GM21619 (cell line): Measurements from ENCODE around the gene FAM174C.

Experiments used
- ATAC-seq: cut with Tn5 transposase; IDR thresholded peaks from one replicate; pipeline ENCODE4 v1.9.1; 2021; ENCODE audit not compliant: unreplicated experiment

Gene FAM174C

DNA sequence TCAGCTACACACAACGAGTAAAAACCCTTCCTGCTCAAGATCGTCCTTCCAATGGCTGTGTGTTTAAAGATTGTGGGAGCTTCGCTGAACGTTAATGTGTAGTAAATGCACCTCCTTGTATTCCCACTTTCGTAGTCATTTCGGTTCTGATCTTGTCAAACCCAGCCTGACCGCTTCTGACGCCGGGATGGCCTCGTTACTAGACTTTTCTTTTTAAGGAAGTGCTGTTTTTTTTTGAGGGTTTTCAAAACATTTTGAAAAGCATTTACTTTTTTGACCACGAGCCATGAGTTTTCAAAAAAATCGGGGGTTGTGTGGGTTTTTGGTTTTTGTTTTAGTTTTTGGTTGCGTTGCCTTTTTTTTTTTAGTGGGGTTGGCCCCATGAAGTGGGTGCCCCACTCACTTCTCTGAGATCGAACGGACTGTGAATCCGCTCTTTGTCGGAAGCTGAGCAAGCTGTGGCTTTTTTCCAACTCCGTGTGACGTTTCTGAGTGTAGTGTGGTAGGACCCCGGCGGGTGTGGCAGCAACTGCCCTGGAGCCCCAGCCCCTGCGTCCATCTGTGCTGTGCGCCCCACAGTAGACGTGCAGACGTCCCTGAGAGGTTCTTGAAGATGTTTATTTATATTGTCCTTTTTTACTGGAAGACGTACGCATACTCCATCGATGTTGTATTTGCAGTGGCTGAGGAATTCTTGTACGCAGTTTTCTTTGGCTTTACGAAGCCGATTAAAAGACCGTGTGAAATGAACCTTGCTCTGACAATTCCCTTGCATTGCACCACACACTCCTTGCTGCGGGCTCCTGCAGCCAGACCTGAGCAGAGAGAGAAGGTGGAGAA lies 2.7 kb upstream of the FAM174C start:
- ATAC-seq = no peak

DNA sequence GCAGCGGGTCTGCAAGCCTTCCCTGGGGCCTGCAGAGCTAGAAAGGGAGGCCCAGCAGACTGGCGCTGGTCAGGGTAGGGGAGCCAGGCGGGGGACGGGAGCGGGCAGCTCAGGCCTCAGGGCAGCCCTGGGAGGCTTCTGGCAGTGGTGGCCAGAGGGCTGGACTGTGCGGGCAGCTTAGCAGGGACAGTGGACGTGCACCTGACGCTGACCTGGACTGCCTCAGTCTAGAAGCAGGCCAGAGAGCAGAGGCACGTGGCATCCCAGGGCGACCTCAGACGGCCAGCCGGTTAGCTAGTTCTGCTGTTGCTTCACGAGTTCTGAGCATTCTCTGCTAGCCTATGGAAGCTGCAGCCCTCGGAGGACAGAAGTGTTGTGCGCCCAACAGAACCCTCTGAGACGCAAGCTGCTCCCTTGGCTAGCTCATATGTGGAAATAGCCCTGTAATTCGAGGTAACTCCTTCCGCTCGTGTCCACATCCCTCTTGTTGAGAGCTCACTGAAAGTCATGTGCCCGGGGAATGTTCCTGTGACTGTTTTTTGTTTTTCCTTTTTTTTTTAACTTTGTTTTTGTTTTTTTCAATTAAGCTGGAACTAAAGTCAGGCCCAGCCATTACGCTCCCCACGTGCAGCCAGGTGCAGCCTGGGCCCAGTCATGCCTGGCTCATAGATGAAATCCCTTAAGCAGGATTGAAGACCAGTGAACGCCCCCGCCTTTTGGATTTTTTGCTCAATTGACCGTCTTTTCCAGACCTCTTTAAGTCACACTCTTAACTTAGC lies 1.9 kb upstream of the FAM174C start:
- ATAC-seq = no peak

GRCh38 chr19:1274081-1274851 lies 1.1 kb upstream of the FAM174C start:
- no peak for ATAC-seq

GRCh38 chr19:1274852-1275259 lies 474 bp upstream of the FAM174C start:
- ATAC-seq = no peak

DNA sequence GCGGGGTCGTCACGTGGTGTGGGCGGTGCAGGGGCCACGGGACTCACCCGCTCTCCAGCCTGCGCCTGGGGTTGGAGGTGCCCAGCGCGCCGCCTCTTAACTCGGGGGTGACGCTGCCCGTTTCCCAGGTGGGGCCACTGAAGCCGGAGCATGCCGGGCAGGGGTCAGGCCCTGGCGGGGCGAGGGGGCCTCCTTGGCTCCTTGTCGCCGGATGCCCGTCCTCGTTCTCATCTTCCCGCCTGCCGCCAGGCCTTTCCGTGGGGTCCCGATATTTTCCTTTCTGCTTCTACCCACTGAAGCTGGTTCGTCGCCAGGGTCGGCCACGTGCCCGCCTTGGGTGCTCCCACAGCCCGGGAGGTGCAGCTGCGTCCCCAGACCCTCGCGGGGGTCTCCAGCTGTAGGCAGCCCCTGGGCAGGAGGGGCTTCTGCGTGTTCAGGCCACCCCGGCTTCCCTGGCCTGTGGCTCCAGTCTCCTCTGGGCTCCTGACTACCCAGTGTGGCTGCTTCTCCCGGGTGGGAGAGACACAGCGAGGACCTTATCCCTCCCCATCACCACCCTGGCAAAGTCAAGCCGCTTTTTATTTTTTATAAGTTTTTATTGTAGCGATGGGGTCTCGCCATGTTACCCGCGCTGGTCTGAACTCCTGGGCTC lies 772 bp downstream of the FAM174C start:
- no peak for ATAC-seq

DNA sequence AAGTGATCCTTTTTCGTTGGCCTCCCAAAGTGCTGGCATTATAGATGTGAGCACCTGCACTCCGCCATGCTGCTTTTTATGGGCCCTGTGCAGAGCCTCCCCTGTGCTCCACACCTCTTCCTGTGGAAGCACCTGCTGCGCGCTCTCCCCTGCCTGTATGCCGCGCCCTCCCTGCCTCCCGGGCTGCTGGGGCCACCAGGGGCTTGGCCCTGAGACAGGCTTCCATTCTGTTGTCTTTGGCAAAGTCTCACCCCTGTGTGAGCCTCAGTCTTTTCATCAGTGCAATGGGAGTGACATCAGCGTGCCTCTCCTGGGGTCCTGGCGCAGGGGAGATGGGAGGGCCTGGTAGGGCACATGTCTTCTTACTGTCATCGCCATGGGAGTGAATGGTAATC lies 1.3 kb downstream of the FAM174C start:
- no peak for ATAC-seq

GRCh38 chr19:1277061-1277460 lies 1.7 kb downstream of the FAM174C start:
- no peak for ATAC-seq

DNA sequence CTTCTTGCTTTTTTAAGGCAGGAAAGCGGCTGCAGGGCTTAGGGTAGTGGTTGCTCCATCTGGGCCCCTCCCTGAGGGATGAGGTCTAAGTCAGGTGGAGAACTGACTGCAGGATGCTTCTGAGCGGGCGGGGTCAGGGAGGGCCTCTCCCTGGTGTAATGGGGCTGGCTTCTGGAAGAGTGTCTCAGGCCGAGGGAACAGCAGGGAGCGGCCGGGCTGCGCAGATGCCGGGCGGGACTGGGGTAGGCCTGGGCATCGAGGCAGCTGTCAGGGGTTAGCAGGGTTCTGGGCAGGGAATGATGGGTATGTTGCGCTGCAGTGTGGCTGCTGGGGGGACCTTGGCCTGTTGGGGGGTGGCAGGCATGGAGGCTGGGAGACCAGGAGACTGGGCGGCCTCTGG lies 2.7 kb downstream of the FAM174C start:
- ATAC-seq = no peak

GRCh38 chr19:1278713-1279660 lies 3.7 kb downstream of the FAM174C start:
- ATAC-seq = no peak

GRCh38 chr19:1279782-1280341 lies 4.5 kb downstream of the FAM174C start:
- ATAC-seq = no peak

DNA sequence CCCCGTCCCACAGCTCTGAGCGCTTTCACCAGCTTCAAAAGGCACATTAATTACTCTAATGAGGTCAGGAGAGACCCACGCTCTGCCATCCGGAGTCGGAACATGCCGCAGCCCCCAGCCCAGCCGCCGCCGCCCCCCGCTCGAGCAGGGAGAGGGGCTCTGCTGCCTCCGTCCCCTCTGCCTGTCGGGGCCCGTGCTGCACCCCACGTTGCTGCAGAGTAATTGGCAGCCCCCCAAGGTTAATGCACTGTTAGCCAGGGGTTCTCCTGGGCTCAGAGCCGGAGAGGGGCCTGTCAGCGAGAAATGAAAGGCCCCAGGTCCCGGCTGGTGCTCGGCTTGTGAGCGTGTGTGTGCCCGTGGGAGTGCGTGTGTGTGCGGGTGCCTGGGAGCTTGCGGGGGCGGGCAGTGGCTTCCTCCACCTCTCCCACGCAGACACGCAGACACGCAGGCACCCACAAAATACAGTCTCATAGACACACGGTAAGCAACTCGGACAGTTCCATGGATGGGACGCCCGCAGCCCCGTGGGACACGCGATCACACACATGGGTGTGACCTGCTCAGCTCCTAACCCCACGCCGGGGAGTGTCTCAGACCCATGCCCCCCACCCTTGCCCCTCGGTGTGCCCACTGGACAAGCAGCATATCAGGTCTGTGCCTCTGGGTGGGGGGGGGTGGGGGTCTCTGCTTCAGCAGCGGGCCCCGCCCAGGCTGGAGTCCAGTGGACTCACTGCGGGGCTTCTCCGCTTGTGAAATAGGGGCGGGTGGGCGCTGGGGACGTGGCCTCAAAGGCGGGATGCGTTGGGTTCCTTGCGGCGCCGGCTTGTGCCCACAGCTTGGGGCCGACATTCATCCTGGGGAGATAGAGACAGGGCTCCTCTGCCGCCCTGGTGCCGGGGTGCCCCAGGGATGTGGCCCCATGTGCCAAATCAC lies 5.6 kb downstream of the FAM174C start:
- no peak for ATAC-seq

DNA sequence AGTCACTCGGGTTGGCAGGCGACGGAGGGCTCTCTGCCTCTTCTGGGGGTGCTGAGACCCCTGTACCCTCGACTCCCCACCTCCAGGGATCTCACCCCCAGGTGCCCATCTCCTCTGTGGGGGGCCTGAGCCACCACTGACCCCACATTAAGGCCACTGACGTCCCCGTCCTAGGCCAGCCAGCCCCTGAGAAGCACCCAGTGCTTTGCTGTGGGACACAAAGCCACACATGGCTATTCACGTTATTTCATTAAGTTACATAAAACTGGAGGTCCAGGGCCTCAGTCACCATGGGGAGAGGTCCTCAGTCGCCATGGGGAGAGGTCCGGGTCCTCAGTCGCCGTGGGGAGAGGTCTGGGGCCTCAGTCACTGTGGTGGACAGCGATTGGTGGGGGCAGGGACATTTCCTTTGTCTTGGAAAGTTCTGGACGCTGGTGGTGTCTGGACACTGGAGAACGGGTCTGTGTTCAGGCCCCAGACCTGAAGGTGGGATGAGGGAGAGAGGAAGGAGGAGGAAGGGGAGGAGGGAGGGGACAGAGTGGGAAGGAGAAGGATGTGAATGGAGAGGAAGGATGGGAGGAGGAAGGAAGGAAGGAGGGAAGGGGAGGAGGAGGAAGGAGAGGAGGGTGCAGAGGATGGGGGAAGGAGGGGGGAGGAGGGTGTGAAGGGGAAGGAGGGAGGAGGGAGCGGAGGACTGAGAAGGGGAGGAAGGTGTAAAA lies 6.4 kb downstream of the FAM174C start:
- ATAC-seq = no peak

GRCh38 chr19:1282588-1283206 lies 7.4 kb downstream of the FAM174C start:
- no peak for ATAC-seq

DNA sequence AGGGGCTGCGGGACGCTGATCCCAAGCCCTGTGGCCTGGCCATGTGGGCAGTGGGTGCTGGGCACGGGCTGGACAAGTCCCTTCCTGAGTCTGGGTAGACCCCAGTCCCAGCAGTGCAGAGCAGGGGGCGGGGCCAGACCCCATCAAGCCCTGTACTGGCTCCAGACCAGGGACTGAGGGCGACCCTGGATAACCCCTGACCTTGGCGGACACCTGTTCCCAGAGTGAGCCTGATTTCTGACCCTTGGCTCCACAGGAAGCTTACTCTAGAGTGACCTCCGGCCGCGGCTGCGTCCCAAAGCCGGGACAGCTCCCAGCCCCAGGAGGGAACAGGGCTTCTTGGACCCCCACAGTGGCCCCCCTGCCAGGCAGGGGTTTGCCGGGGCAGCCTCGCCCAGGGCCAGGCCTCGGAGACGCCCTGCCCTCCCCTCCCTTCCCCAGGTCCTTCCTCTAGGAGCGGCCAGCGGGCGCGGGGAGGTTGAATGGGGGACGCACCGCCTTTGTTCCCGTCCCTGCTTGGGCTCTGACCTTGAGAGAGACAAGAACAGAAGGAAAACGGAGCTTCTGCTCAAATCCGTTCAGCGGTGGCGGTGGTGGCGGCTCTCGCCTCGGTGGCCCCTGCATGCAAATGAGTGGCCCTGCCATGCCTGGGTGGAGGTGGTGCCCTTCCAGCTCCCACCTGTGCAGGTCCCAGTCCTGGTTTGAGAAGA lies 8.0 kb downstream of the FAM174C start:
- ATAC-seq = no peak

DNA sequence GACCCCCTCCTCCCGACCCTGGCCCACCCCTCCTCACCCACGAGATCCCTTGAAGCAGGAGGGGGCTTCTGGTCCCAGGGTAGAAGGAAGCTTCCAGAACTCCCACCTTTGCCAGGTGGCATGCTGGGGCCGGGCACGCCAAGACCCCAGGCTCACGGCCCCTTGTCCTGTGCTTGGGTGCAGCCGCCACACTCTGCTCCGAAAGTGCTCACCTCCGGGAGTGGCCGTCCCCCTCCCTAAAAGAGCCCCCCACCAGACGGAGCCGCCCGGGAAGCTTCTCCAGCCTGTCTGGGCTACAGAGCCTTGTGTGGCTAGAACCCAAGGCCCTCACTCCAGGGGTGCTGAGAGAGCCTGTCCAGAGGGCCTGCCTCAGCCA lies 8.6 kb downstream of the FAM174C start:
- no peak for ATAC-seq

GRCh38 chr19:1284293-1284978 lies 9.1 kb downstream of the FAM174C start:
- no peak for ATAC-seq
